ENCODE measurements around the gene FOXP4. TPM values are rescaled to one million over a fixed set of nuclear protein-coding genes. Genes with fewer than 3 reads are reported as not detected.

Gene FOXP4
- total and polyA plus RNA-seq, 2 of the 13 experiments (the other 11 are each of a cell fraction or from before 2014, with no cell fraction given): 11.0 to 12.4 TPM

GRCh38 chr6:41602864-41603608, 56.9 kb downstream of the FOXP4 start (continued):
- TF ChIP-seq PBX3 (CRISPR knock-in tag; IDR thresholded peaks at IDR 0.05; ENCODE audit: borderline replicate concordance) (no peak), HDAC6 (IDR thresholded peaks at IDR 0.05; ENCODE audit: low read depth, low read length) (no peak), ZNF878 (CRISPR knock-in tag; IDR thresholded peaks at IDR 0.05) (no peak), ZNF614 (CRISPR knock-in tag; IDR thresholded peaks at IDR 0.05; ENCODE audit: borderline replicate concordance) (peak; percentile 11; the same call in 1 of the 2 replicates), PRDM15 (CRISPR knock-in tag; IDR thresholded peaks at IDR 0.05) (no peak), ZNF891 (CRISPR knock-in tag; IDR thresholded peaks at IDR 0.05) (no peak), GATAD1 (CRISPR knock-in tag; IDR thresholded peaks at IDR 0.05) (peak; percentile 59), ATF7 (IDR thresholded peaks at IDR 0.05) (no peak), ATF7 (CRISPR knock-in tag; IDR thresholded peaks at IDR 0.05) (no peak), ZBTB10 (CRISPR knock-in tag; IDR thresholded peaks at IDR 0.05; ENCODE audit: borderline replicate concordance) (no peak), ZFP62 (CRISPR knock-in tag; IDR thresholded peaks at IDR 0.05) (no peak), CENPBD1 (CRISPR knock-in tag; IDR thresholded peaks at IDR 0.05; ENCODE audit: borderline replicate concordance, low read depth) (no peak), RFXANK (CRISPR knock-in tag; IDR thresholded peaks at IDR 0.05) (0 out of 2 replicates have a peak, but pooled peaks have one; percentile 64), RXRB (CRISPR knock-in tag; IDR thresholded peaks at IDR 0.05; ENCODE audit: borderline replicate concordance) (no peak), DMAP1 (CRISPR knock-in tag; IDR thresholded peaks at IDR 0.05) (no peak), CTCF (CRISPR knock-in tag; IDR thresholded peaks at IDR 0.05) (peak; percentile 97), ZNF569 (CRISPR knock-in tag; IDR thresholded peaks at IDR 0.05; ENCODE audit: borderline replicate concordance) (no peak), EP300 (IDR thresholded peaks at IDR 0.05; ENCODE audit: low read depth in 2 of 2, low read length in 2 of 2) (no peak), EP300 (CRISPR knock-in tag; IDR thresholded peaks at IDR 0.05; ENCODE audit: borderline replicate concordance) (no peak), RARG (CRISPR knock-in tag; IDR thresholded peaks at IDR 0.05; ENCODE audit: low read depth) (no peak)

Data from HepG2 (cell line).